ENCODE measurements around the gene LLGL2.

DNA sequence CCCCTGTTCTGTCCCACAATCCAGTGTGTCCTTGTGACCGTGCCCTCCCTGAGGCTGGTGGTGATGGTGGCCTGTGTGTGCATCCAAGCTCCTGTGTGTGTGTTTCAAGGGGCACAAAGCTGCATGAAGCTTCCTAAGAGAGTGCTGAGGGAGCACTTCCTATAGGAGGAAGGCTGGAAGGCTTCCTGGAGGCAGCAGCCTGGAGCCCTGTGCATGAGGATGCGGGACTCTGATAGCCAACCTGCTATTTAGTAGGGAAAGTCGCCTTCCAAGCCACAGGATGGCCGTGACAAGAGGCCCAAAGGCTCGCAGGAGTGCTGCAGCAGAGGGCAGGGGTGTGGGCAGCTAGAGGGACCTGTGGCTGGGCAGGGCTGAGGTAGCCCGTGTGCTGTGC lies 70.4 kb downstream of the LLGL2 start:
- no peak for TF ChIP-seq POLR2A (IDR thresholded peaks at IDR 0.05; ENCODE audit: extremely low read depth, insufficient read length)
- TF ChIP-seq, protein P1, sequence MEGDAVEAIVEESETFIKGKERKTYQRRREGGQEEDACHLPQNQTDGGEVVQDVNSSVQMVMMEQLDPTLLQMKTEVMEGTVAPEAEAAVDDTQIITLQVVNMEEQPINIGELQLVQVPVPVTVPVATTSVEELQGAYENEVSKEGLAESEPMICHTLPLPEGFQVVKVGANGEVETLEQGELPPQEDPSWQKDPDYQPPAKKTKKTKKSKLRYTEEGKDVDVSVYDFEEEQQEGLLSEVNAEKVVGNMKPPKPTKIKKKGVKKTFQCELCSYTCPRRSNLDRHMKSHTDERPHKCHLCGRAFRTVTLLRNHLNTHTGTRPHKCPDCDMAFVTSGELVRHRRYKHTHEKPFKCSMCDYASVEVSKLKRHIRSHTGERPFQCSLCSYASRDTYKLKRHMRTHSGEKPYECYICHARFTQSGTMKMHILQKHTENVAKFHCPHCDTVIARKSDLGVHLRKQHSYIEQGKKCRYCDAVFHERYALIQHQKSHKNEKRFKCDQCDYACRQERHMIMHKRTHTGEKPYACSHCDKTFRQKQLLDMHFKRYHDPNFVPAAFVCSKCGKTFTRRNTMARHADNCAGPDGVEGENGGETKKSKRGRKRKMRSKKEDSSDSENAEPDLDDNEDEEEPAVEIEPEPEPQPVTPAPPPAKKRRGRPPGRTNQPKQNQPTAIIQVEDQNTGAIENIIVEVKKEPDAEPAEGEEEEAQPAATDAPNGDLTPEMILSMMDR (IDR thresholded peaks at IDR 0.05; ENCODE audit: low read depth, low read length), result no peak
- TF ChIP-seq, protein P2, sequence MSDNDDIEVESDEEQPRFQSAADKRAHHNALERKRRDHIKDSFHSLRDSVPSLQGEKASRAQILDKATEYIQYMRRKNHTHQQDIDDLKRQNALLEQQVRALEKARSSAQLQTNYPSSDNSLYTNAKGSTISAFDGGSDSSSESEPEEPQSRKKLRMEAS (IDR thresholded peaks at IDR 0.05; ENCODE audit: low read depth, low read length), result no peak

All from NB4 (cell line).